ENCODE results near the gene UBE3A.

UBE3A gene

DNA sequence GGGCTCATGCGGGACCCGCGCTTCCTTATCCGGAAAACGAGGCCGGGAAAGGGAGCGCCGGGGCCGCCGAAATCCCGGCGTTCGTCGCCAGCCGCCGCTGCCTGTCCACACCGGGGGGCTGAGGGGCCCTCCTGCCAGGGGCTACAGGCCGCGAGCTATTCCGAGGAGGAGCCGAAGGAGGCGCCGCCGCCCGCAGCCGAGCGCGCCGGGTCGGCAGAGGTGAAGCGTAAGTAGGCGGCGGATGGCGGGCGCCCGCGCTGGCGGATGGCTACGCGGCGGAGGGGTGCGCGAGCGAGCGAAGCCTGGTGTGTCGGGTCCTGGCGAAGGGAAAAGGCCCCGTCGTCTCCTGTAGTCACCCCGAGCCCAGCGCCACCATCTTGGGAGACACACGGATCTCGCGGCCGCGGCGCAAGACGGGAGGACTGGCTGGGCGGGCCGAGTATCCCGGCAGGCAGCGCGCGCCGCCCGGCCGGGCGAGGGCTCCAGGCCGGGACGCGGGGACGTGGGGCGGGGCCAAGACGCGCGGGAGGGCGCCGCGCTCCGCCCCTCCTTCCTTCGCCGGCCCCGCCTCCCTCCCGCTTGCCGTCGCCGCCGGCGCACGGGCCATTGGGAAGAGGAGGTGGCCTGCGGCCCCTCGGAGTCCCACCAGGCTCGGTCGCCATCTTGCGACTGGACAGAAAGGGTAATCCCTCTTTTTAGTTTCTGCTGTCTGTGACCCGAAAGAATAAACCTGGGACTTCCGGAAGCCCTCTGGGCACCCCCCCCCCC is at the start of gene UBE3A:
Gene UBE3A (minus strand): TSS at position 424 of the 768 bp plus-strand sequence. CDS start 29,917 bp downstream, outside the sequence.
- TF ChIP-seq, protein P1, sequence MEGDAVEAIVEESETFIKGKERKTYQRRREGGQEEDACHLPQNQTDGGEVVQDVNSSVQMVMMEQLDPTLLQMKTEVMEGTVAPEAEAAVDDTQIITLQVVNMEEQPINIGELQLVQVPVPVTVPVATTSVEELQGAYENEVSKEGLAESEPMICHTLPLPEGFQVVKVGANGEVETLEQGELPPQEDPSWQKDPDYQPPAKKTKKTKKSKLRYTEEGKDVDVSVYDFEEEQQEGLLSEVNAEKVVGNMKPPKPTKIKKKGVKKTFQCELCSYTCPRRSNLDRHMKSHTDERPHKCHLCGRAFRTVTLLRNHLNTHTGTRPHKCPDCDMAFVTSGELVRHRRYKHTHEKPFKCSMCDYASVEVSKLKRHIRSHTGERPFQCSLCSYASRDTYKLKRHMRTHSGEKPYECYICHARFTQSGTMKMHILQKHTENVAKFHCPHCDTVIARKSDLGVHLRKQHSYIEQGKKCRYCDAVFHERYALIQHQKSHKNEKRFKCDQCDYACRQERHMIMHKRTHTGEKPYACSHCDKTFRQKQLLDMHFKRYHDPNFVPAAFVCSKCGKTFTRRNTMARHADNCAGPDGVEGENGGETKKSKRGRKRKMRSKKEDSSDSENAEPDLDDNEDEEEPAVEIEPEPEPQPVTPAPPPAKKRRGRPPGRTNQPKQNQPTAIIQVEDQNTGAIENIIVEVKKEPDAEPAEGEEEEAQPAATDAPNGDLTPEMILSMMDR (IDR thresholded peaks at IDR 0.05; ENCODE audit: insufficient read depth, missing control alignments): peak; percentile 19
- DNase-seq (ENCODE audit: insufficient read length, low spot score): peak; percentile 60
- FAIRE-seq: no peak

DNA sequence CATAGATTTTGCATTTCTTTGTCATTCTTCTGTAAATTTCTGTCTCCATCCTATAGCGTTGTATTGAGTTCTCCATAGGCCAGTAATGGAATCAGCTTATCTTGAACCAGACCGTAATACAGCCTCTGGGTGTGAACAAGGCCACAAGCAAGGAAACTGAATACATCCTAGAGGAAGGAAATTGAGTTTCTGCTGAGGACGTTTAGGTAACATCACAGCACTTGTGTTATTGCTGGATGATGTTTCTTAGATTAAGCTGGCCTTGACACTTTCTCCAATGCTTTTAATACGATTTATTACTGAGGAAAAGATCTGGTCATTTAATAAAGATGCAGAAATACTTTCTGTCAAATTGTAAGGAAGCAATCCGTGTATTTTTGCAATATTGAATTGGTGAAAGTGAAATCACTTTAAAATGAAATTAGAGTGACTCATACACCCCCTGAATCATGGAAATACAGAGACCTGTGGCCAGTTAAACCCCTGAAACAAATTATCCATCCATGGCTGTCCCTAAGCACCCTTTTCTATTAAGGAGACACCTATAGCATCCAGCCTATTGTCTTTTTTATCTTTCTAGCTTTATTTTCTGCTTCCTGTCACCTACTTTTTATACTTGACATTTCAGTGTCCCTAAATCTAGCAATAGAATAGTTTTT is 48.5 kb upstream of the UBE3A start:
- TF ChIP-seq, protein P1 (IDR thresholded peaks at IDR 0.05; ENCODE audit: insufficient read depth, missing control alignments): no peak
- FAIRE-seq (no peak), DNase-seq (ENCODE audit: insufficient read length, low spot score) (no peak)

DNA sequence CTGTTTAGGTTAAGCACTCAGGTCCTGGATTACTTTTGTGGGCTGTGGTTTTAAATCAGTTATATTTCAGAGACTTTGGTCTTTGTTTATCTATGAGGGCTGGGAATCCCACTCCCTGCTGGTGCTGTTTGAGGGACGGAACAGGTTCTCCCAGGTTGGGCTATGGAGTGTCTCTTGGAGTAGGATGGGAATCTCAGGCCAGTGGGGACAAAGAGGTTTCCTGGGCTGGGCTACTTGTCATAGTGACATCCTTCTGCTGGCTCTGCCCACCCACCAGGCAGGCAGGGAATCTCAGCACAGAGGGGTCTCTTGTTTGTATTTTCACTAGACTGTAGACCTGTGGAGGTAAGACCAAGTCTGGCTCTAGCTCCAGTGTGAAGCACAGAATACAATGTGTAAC is 47.2 kb upstream of the UBE3A start:
- FAIRE-seq (no peak), DNase-seq (ENCODE audit: insufficient read length, low spot score) (no peak)
- TF ChIP-seq, protein P1 (IDR thresholded peaks at IDR 0.05; ENCODE audit: insufficient read depth, missing control alignments): no peak

DNA sequence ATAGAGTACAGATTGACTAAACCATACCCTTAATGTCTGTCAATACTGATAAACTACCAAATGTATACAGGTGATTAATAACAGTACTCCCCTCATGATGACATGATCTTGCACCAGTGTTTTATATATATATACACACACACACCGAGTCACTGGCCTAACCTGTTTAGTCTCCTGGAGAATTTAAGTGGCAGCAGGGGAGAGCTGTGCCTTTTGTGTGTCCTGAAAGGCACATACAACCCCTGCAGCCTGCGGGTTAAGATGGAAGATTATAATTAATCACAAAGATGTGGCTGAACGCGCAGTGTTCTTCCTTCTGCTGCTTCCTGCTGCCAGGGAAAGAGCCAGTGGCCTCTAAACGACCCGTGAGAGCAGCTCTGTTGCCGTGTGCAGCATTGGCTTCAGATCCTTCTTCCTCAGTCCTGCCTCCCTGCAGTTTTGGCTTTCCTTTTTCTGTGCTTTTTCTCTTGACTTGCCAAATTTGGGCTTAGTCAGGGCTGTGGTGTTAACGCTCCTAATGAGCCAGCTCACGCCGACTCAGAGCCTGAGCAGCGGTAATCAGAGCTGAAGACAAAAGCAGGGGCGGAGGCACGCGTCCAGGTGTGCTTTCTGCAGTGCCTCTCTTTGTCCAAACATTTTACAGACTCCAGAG is 42.5 kb upstream of the UBE3A start:
- no peak for FAIRE-seq
- TF ChIP-seq, protein P1 (IDR thresholded peaks at IDR 0.05; ENCODE audit: insufficient read depth, missing control alignments): no peak

DNA sequence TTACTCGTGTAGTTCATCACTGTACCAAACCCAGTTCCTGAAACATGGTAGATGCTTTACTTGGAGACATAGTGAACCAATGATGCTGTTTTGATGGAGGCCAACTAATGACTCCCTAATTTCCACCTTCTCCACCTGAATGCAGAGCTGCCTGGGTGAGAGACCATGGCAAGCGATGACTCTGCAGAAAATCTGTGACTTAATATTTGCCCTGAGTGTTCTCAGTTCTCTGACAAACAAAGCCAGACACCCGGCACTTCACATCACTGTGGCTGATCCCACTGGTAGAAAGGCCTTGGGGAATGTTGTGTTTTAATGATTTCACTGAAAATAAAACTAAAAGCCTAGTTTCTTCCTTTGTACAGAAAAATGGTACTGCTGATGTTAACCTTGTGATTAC is 39.5 kb upstream of the UBE3A start:
- DNase-seq (ENCODE audit: insufficient read length, low spot score): no peak
- no peak for FAIRE-seq
- TF ChIP-seq, protein P1 (IDR thresholded peaks at IDR 0.05; ENCODE audit: insufficient read depth, missing control alignments): no peak

More for the DNA sequence above, 42.5 kb upstream of the UBE3A start:
- no peak for DNase-seq (ENCODE audit: insufficient read length, low spot score)

DNA sequence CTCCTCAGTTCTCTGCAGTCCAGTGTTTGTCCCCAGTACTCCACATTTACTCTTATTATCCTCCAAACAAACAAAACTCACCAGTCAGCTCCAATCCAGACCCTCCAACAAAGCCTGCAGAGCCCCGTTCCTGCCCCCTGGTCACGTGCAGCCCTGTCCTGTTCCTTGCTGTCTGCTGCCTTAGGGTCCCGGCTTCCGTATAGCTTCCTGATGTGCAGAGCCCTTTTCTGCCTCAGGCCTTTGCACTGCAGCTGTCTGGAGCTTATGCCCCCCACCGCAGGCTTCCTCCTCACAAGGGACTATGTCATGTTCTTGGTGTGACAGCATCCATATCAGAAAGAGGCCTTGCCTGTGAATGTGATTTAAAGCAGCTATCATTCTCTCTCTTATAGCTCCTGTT is 39.0 kb upstream of the UBE3A start:
- FAIRE-seq (no peak), DNase-seq (ENCODE audit: insufficient read length, low spot score) (no peak)
- TF ChIP-seq, protein P1 (IDR thresholded peaks at IDR 0.05; ENCODE audit: insufficient read depth, missing control alignments): no peak
